GM18519 (cell line): ENCODE data around the gene PAPOLB.

Source experiments
- ATAC-seq: cut with Tn5 transposase; IDR thresholded peaks from one replicate; pipeline ENCODE4 v1.9.1; 2021; ENCODE audit warnings: mild to moderate bottlenecking, moderate library complexity; ENCODE audit not compliant: unreplicated experiment, low FRiP score

PAPOLB gene

GRCh38 chr7:4825081-4825480 is 36.7 kb downstream of the PAPOLB start:
- ATAC-seq, result no peak

- ATAC-seq, result no peak
Observed at GRCh38 chr7:4824120-4824775, 37.6 kb downstream of the PAPOLB start.

GRCh38 chr7:4823441-4824119 is 38.2 kb downstream of the PAPOLB start:
- ATAC-seq, result no peak

- ATAC-seq, result no peak
Observed at GRCh38 chr7:4822677-4823076, 39.2 kb downstream of the PAPOLB start.

- ATAC-seq, result no peak
Observed at GRCh38 chr7:4820967-4821471, 40.8 kb downstream of the PAPOLB start.

- ATAC-seq, result no peak
Observed at GRCh38 chr7:4820405-4820966, 41.3 kb downstream of the PAPOLB start.

- ATAC-seq, result no peak
Observed at GRCh38 chr7:4819560-4820404, 42.0 kb downstream of the PAPOLB start.

- ATAC-seq, result no peak
Observed at GRCh38 chr7:4818000-4818794, 43.6 kb downstream of the PAPOLB start.

- ATAC-seq, result no peak
Observed at GRCh38 chr7:4817178-4817901, 44.5 kb downstream of the PAPOLB start.

- no peak for ATAC-seq
Observed at GRCh38 chr7:4816419-4817080, 45.3 kb downstream of the PAPOLB start.

- ATAC-seq, result no peak
Observed at GRCh38 chr7:4815609-4816418, 46.0 kb downstream of the PAPOLB start.

GRCh38 chr7:4815121-4815520 is 46.7 kb downstream of the PAPOLB start:
- no peak for ATAC-seq

GRCh38 chr7:4814433-4814832 is 47.4 kb downstream of the PAPOLB start:
- ATAC-seq, result no peak

- no peak for ATAC-seq
Observed at GRCh38 chr7:4809666-4810065, 52.2 kb downstream of the PAPOLB start.

- ATAC-seq, result no peak
Observed at GRCh38 chr7:4809091-4809591, 52.7 kb downstream of the PAPOLB start.

GRCh38 chr7:4808565-4808964 is 53.3 kb downstream of the PAPOLB start:
- ATAC-seq, result no peak

GRCh38 chr7:4808026-4808425 is 53.8 kb downstream of the PAPOLB start:
- no peak for ATAC-seq
